Panc1 (cell line): Measurements from ENCODE around the gene SH3BGRL2.

Experiments
- POLR2AphosphoS5 ChIP-seq: IDR thresholded peaks from 2 replicates; pipeline ENCODE4 v1.6.1; 2012; ENCODE audit warnings: mild to moderate bottlenecking, low read depth, low read length, moderate library complexity
- TF ChIP-seq, protein P1 (sequence below): fragments of 450-650 bp; IDR thresholded peaks from 2 replicates; pipeline ENCODE4 v1.5.1; 2017; ENCODE audit warnings: mild to moderate bottlenecking

DNA sequence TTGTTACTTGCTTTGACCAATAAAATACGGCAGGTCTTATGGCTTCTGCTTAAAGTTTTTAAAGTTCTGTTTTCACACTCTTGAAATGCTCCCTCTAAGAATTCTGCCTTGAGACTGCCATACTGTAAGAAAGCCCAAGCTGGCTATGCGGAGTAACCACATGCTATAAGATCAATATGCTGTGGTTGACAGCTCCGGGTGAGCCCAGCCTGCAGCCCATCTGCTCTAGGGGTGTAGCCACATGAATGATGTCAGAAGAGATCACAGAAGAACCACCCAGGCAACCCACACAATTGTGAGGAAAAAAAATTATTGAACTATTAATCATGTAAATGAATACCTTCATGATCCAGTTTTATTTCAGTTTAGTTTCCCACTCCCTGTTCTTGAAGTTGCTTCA lies 26.1 kb upstream of the SH3BGRL2 start:
- TF ChIP-seq, protein P1, sequence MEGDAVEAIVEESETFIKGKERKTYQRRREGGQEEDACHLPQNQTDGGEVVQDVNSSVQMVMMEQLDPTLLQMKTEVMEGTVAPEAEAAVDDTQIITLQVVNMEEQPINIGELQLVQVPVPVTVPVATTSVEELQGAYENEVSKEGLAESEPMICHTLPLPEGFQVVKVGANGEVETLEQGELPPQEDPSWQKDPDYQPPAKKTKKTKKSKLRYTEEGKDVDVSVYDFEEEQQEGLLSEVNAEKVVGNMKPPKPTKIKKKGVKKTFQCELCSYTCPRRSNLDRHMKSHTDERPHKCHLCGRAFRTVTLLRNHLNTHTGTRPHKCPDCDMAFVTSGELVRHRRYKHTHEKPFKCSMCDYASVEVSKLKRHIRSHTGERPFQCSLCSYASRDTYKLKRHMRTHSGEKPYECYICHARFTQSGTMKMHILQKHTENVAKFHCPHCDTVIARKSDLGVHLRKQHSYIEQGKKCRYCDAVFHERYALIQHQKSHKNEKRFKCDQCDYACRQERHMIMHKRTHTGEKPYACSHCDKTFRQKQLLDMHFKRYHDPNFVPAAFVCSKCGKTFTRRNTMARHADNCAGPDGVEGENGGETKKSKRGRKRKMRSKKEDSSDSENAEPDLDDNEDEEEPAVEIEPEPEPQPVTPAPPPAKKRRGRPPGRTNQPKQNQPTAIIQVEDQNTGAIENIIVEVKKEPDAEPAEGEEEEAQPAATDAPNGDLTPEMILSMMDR: no peak
- TF ChIP-seq POLR2AphosphoS5: no peak
